ENCODE measurements around the gene WNT2B. TPM values are rescaled to one million over a fixed set of nuclear protein-coding genes. Genes with fewer than 3 reads are reported as not detected.

WNT2B gene
- total and polyA plus RNA-seq, 9 of the 15 experiments (the other 6 are each of a cell fraction or from before 2014, with no cell fraction given) = 0.02 to 0.06 (median 0.04) TPM; not detected in 3

DNA sequence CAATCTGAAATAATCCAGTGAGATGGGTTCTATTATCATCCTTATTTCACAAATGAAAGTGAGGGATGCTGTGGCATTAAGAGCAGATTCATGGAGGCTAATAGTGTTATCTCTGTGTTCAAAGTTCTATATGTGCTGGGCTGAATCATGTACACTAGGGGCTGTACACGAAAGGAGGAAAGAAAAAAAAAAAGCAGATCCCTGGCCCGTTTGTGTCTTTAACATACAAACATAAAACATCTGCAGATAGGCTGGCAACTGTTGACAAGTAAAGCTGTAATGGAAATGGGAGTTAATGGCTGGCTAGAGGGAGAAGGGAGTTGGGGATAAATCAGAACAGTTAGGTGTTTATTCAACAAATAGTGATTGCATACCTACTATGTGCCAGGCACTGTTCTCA is 3.1 kb downstream of the WNT2B start:
- no peak overlapping the region for H3K27ac ChIP-seq (ENCODE audit: extremely low read depth, low read depth, low read length)
- no peak for FAIRE-seq
- intact Hi-C loops (cut with micrococcal nuclease) (no loop called here), in situ Hi-C loops (cut with MboI) (no loop called here)
- H4K20me1 ChIP-seq (replicated peaks; ENCODE audit: control insufficient read depth, insufficient read depth, low read length) = 0 out of 2 replicates have a peak, but pooled peaks cover 1% of the 10 kb centered on the region
- POLR2A ChIA-PET = interaction anchor here (1.2 to 2.6 kb wide), 3 partner anchors 10 to 30 kb away, joined by 3 to 9 read pairs (median 5); no protein-coding TSS in a partner anchor
- H3K4me3 ChIP-seq = no peak overlapping the region
- WGBS (ENCODE audit: insufficient coverage, low coverage, missing lambda C conversion rate) = 6% methylated on average over 2 of the region's 2 CpGs
- H3K9me1 ChIP-seq (ENCODE audit: control insufficient read depth, insufficient read depth, low read length) = no peaks in the 10 kb centered on the region
- no peak overlapping the region for H2AFZ ChIP-seq (ENCODE audit: low read depth, low read length)
- no TSS peak for BruUV-seq (replicated peaks)
- no peak overlapping the region for H3K4me2 ChIP-seq (ENCODE audit: insufficient read depth, low read length)
- no peak for ATAC-seq
- H3K9ac ChIP-seq (ENCODE audit: insufficient read depth in 1 of 2, low read depth in 2 of 2, low read length in 2 of 2) = no peak overlapping the region
- CTCF ChIA-PET (ENCODE audit: low intra/inter-chr PET ratio) = no interaction called here
- H3K36me3 ChIP-seq (ENCODE audit: control insufficient read depth, insufficient read depth, low read length) = no peaks in the 10 kb centered on the region
- no peaks in the 10 kb centered on the region for H3K9me3 ChIP-seq (replicated peaks; ENCODE audit: control insufficient read depth, insufficient read depth, low read depth, low read length)
- H3K79me2 ChIP-seq (ENCODE audit: control insufficient read depth, insufficient read depth, low read length) = no peaks in the 10 kb centered on the region
- peaks cover 14 to 23% of the 10 kb centered on the region in 2 experiments for H3K4me1 ChIP-seq (replicated peaks in 1 of 2; ENCODE audit: control insufficient read depth in 2 of 2, insufficient read depth in 2 of 2, low read length in 2 of 2)
- no peak for DNase-seq (ENCODE audit: extremely low read depth in 1 of 4, low spot score in 3 of 4)
- peaks cover 25 to 61% of the 10 kb centered on the region in 2 experiments for H3K27me3 ChIP-seq (ENCODE audit: control insufficient read depth in 2 of 2, insufficient read depth in 2 of 2, low read length in 2 of 2)
- TF ChIP-seq, protein P1, sequence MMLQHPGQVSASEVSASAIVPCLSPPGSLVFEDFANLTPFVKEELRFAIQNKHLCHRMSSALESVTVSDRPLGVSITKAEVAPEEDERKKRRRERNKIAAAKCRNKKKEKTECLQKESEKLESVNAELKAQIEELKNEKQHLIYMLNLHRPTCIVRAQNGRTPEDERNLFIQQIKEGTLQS (IDR thresholded peaks at IDR 0.05) = no peak
- TF ChIP-seq, protein P1 (CRISPR knock-in tag; conservative IDR thresholded peaks at IDR 0.05) = no peak
- TF ChIP-seq RBM15 (IDR thresholded peaks at IDR 0.05; ENCODE audit: insufficient read depth, low read length) = no peak
- no peak for TF ChIP-seq MECOM (CRISPR knock-in tag; IDR thresholded peaks at IDR 0.05)
- TF ChIP-seq, protein P2, sequence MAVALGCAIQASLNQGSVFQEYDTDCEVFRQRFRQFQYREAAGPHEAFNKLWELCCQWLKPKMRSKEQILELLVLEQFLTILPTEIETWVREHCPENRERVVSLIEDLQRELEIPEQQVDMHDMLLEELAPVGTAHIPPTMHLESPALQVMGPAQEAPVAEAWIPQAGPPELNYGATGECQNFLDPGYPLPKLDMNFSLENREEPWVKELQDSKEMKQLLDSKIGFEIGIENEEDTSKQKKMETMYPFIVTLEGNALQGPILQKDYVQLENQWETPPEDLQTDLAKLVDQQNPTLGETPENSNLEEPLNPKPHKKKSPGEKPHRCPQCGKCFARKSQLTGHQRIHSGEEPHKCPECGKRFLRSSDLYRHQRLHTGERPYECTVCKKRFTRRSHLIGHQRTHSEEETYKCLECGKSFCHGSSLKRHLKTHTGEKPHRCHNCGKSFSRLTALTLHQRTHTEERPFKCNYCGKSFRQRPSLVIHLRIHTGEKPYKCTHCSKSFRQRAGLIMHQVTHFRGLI (CRISPR knock-in tag; IDR thresholded peaks at IDR 0.05) = no peak
- no peak for TF ChIP-seq PKNOX1 (IDR thresholded peaks at IDR 0.05)
- TF ChIP-seq NFIC (IDR thresholded peaks at IDR 0.05) = no peak
- TF ChIP-seq ARHGAP35 (IDR thresholded peaks at IDR 0.05; ENCODE audit: partially characterized antibody) = no peak
- TF ChIP-seq ZNF445 (CRISPR knock-in tag; IDR thresholded peaks at IDR 0.05; ENCODE audit: low read depth) = no peak
- TF ChIP-seq TAF9B (IDR thresholded peaks at IDR 0.05; ENCODE audit: partially characterized antibody) = no peak
- TF ChIP-seq, protein P3, sequence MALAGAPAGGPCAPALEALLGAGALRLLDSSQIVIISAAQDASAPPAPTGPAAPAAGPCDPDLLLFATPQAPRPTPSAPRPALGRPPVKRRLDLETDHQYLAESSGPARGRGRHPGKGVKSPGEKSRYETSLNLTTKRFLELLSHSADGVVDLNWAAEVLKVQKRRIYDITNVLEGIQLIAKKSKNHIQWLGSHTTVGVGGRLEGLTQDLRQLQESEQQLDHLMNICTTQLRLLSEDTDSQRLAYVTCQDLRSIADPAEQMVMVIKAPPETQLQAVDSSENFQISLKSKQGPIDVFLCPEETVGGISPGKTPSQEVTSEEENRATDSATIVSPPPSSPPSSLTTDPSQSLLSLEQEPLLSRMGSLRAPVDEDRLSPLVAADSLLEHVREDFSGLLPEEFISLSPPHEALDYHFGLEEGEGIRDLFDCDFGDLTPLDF (CRISPR knock-in tag; IDR thresholded peaks at IDR 0.05) = no peak
- no peak for TF ChIP-seq YBX1 (IDR thresholded peaks at IDR 0.05)
- no peak for TF ChIP-seq BRD4 (IDR thresholded peaks at IDR 0.05)
- no peak for TF ChIP-seq ZNF561 (CRISPR knock-in tag; conservative IDR thresholded peaks at IDR 0.05)
- TF ChIP-seq TBP (optimal IDR thresholded peaks at IDR 0.05; ENCODE audit: low read depth, low read length) = no peak
- no peak for TF ChIP-seq TBL1XR1 (IDR thresholded peaks at IDR 0.05; ENCODE audit: low read length in 2 of 2)
- TF ChIP-seq, protein P4, sequence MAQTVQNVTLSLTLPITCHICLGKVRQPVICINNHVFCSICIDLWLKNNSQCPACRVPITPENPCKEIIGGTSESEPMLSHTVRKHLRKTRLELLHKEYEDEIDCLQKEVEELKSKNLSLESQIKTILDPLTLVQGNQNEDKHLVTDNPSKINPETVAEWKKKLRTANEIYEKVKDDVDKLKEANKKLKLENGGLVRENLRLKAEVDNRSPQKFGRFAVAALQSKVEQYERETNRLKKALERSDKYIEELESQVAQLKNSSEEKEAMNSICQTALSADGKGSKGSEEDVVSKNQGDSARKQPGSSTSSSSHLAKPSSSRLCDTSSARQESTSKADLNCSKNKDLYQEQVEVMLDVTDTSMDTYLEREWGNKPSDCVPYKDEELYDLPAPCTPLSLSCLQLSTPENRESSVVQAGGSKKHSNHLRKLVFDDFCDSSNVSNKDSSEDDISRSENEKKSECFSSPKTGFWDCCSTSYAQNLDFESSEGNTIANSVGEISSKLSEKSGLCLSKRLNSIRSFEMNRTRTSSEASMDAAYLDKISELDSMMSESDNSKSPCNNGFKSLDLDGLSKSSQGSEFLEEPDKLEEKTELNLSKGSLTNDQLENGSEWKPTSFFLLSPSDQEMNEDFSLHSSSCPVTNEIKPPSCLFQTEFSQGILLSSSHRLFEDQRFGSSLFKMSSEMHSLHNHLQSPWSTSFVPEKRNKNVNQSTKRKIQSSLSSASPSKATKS (CRISPR knock-in tag; IDR thresholded peaks at IDR 0.05) = no peak
- no peak for TF ChIP-seq RBM34 (IDR thresholded peaks at IDR 0.05; ENCODE audit: borderline replicate concordance, insufficient read depth, low read length)

Data from K562 (cell line).